IMR-90 (cell line): ENCODE results near the gene CDH13. TPM values are rescaled to one million over a fixed set of nuclear protein-coding genes. Genes with fewer than 3 reads are reported as not detected.

Source experiments
- ATAC-seq: fragments of 200-7000 bp; cut with Tn5 transposase; 2 replicates; pipeline ENCODE4 v1.9.1; 2020; ENCODE audit warnings: low read depth, mild to moderate bottlenecking, moderate library complexity
- BruUV-seq: library from RNA; stranded (reverse); fragments of 400-500 nt; replicated peaks from 2 replicates; lab custom pipeline; 2021; lab: Mats Ljungman, UMichigan
- CTCF ChIA-PET: fragments of 300-600 bp; formaldehyde crosslinking; extraction: SDS; loops from one replicate; lab custom pipeline; 2021; ENCODE audit warnings: antibody characterized with exemption; lab: Yijun Ruan, JAX
- POLR2A ChIA-PET: fragments of 300-600 bp; sonication (Branson Sonifier 250); formaldehyde crosslinking; loops from one replicate; lab custom pipeline; 2022; ENCODE audit warnings: antibody characterized with exemption; ENCODE audit not compliant: unreplicated experiment; lab: Charles Lee
- DNase-seq: peaks from one replicate; pipeline ENCODE4 v3.0.0; 2013
- H2AFZ ChIP-seq: replicated peaks from 2 replicates; pipeline ENCODE3; 2013; ENCODE audit warnings: low read length, mild to moderate bottlenecking; ENCODE audit not compliant: poor library complexity
- H2AK5ac ChIP-seq: 2 replicates; pipeline ENCODE4 v1.6.1; 2013; ENCODE audit warnings: low read depth, low read length, inconsistent platforms
- H2AK9ac ChIP-seq: replicated peaks from 2 replicates; pipeline ENCODE3; 2013; ENCODE audit warnings: mild to moderate bottlenecking, low read depth, low read length, moderate library complexity; ENCODE audit not compliant: poor library complexity
- H2BK120ac ChIP-seq: 2 replicates; pipeline ENCODE4 v1.6.1; 2013; ENCODE audit warnings: low read depth, low read length, inconsistent platforms
- H2BK15ac ChIP-seq: 3 replicates; pipeline ENCODE4 v1.6.1; 2013; ENCODE audit warnings: low read depth, low read length, inconsistent platforms
- H2BK20ac ChIP-seq: 2 replicates; pipeline ENCODE4 v1.6.1; 2013; ENCODE audit warnings: low read depth, mild to moderate bottlenecking, inconsistent platforms, low read length, moderate library complexity
- H2BK5ac ChIP-seq: 2 replicates; pipeline ENCODE4 v1.6.1; 2013; ENCODE audit warnings: mild to moderate bottlenecking, low read depth, low read length, inconsistent platforms; ENCODE audit not compliant: poor library complexity, severe bottlenecking
- H3K14ac ChIP-seq: replicated peaks from 2 replicates; pipeline ENCODE4 v1.6.1; 2013; ENCODE audit warnings: low read depth, low read length, inconsistent platforms
- H3K18ac ChIP-seq: 2 replicates; pipeline ENCODE4 v1.6.1; 2013; ENCODE audit warnings: low read depth, low read length, control low read depth
- H3K23ac ChIP-seq: 2 replicates; pipeline ENCODE4 v1.6.1; 2013; ENCODE audit warnings: low read depth, low read length, inconsistent platforms
- H3K27ac ChIP-seq: 2 replicates; pipeline ENCODE4 v1.5.1; 2013; ENCODE audit warnings: mild to moderate bottlenecking, control low read depth, low read length; ENCODE audit not compliant: insufficient read depth
- H3K27me3 ChIP-seq: 2 replicates; pipeline ENCODE4 v1.6.1; 2013; ENCODE audit warnings: low read length; ENCODE audit not compliant: control insufficient read depth, insufficient read depth
- H3K36me3 ChIP-seq: 2 replicates; pipeline ENCODE4 v1.6.1; 2013; ENCODE audit warnings: low read length, mixed read lengths; ENCODE audit not compliant: control insufficient read depth, insufficient read depth
- H3K4ac ChIP-seq: 2 replicates; pipeline ENCODE4 v1.6.1; 2013; ENCODE audit warnings: low read depth, low read length, inconsistent platforms
- H3K4me1 ChIP-seq: 2 replicates; pipeline ENCODE4 v1.6.1; 2013; ENCODE audit warnings: low read length, mixed read lengths; ENCODE audit not compliant: control insufficient read depth, insufficient read depth
- H3K4me2 ChIP-seq: 2 replicates; pipeline ENCODE4 v1.6.1; 2013; ENCODE audit warnings: low read depth, mild to moderate bottlenecking, control low read depth, low read length, moderate library complexity
- H3K4me3 ChIP-seq: 2 replicates; pipeline ENCODE4 v1.5.1; 2013; ENCODE audit warnings: low read depth, mild to moderate bottlenecking, control low read depth, low read length, moderate library complexity; ENCODE audit not compliant: insufficient read depth
- H3K56ac ChIP-seq: 2 replicates; pipeline ENCODE4 v1.6.1; 2013; ENCODE audit warnings: low read length, inconsistent platforms; ENCODE audit not compliant: insufficient read depth; ENCODE audit errors: extremely low read depth
- H3K79me1 ChIP-seq, 2 experiments: 2 replicates each; pipeline ENCODE4 v1.6.1; 2013; ENCODE audit warnings: low read length in 2 of 2, inconsistent platforms in 1 of 2, low read depth in 1 of 2
- H3K9ac ChIP-seq: 2 replicates; pipeline ENCODE4 v1.6.1; 2013; ENCODE audit warnings: low read depth, low read length, control low read depth
- H3K9me1 ChIP-seq: 2 replicates; pipeline ENCODE4 v1.6.1; 2013; ENCODE audit warnings: low read length, inconsistent platforms; ENCODE audit not compliant: insufficient read depth
- H3K9me3 ChIP-seq: 2 replicates; pipeline ENCODE4 v1.6.1; 2013; ENCODE audit warnings: low read length; ENCODE audit not compliant: control insufficient read depth, insufficient read depth
- H4K20me1 ChIP-seq: 2 replicates; pipeline ENCODE4 v1.6.1; 2013; ENCODE audit warnings: low read length, inconsistent platforms; ENCODE audit not compliant: insufficient read depth
- H4K5ac ChIP-seq: 2 replicates; pipeline ENCODE4 v1.6.1; 2013; ENCODE audit warnings: mild to moderate bottlenecking, low read depth, low read length, control low read depth
- H4K8ac ChIP-seq, 2 experiments: 2 replicates each; pipeline ENCODE4 v1.6.1; 2013; ENCODE audit warnings: low read depth in 2 of 2, low read length in 2 of 2, control low read depth in 1 of 2, inconsistent platforms in 1 of 2
- H4K91ac ChIP-seq: 2 replicates; pipeline ENCODE4 v1.6.1; 2013; ENCODE audit warnings: low read depth, low read length, inconsistent platforms; ENCODE audit not compliant: insufficient read depth
- CHD1 ChIP-seq: IDR thresholded peaks from 2 replicates; pipeline ENCODE4 v1.6.1; 2012; ENCODE audit warnings: low read depth, low read length, improper control_type of control experiment
- MAZ ChIP-seq: IDR thresholded peaks from 2 replicates; pipeline ENCODE4 v1.6.1; 2012; ENCODE audit warnings: low read depth, mild to moderate bottlenecking, low read length, improper control_type of control experiment, moderate library complexity, borderline replicate concordance
- POLR2A ChIP-seq: IDR thresholded peaks from 2 replicates; pipeline ENCODE4 v1.6.1; 2012; ENCODE audit warnings: mild to moderate bottlenecking, low read depth, low read length
- RAD21 ChIP-seq: IDR thresholded peaks from 2 replicates; pipeline ENCODE4 v1.6.1; 2012; ENCODE audit warnings: low read length, improper control_type of control experiment
- RCOR1 ChIP-seq: IDR thresholded peaks from 2 replicates; pipeline ENCODE4 v1.6.1; 2012; ENCODE audit warnings: mild to moderate bottlenecking, low read length, improper control_type of control experiment; ENCODE audit not compliant: insufficient replicate concordance
- SMC3 ChIP-seq: fragments of 150-350 bp; IDR thresholded peaks from 2 replicates; pipeline ENCODE4 v1.6.1; 2016; ENCODE audit warnings: low read depth, mild to moderate bottlenecking, antibody characterized with exemption, low read length, moderate library complexity
- WGBS, 2 experiments: methylation state at CpG; one replicate each; pipeline versions ENCODE4 v1.1.5 to v1.1.7; 2013; ENCODE audit warnings: missing lambda C conversion rate in 2 of 2; ENCODE audit not compliant: insufficient read length in 1 of 2; ENCODE audit errors: extremely low coverage in 2 of 2; 5-methylcytosine and 5-hydroxymethylcytosine counted together
- dilution Hi-C: fragments of 300-500 bp; cut with HindIII; formaldehyde crosslinking; loops from one replicate; pipeline ENCODE4 v1.14.3; 2018; ENCODE audit warnings: low sequenced_read_pairs; ENCODE audit not compliant: unreplicated experiment
- in situ Hi-C: fragments of 300-500 bp; cut with MboI; formaldehyde crosslinking; loops from 3 replicates; pipeline ENCODE4 v1.14.3; 2019; ENCODE audit warnings: low sequenced_read_pairs, inconsistent platforms, mixed read lengths
- intact Hi-C: fragments of 100-400 bp; cut with micrococcal nuclease; formaldehyde crosslinking; loops from 2 replicates; pipeline ENCODE4 v1.10.0; 2022
- polyA plus RNA-seq, 3 experiments: library from polyadenylated mRNA; depleted of rRNA; stranded (reverse); fragments of >200 nt; gene quantifications; 2 replicates each; pipeline ENCODE4 v1.2.3, GENCODE V29; 2012; ENCODE audit warnings: low replicate concordance in 1 of 3
- total RNA-seq: library from RNA; depleted of rRNA; stranded (reverse); fragments of >200 nt; gene quantifications from 2 replicates; pipeline ENCODE4 v1.2.3, GENCODE V29; 2012
- TF ChIP-seq, protein P1 (sequence below): fragments of 150-350 bp; IDR thresholded peaks from 2 replicates; pipeline ENCODE4 v1.6.1; 2017; ENCODE audit warnings: mild to moderate bottlenecking, antibody characterized with exemption, low read length, low read depth

Gene CDH13
- total and polyA plus RNA-seq, 2 of the 4 experiments (the other 2 are of a cell fraction), result 61.6 to 74.7 TPM

DNA sequence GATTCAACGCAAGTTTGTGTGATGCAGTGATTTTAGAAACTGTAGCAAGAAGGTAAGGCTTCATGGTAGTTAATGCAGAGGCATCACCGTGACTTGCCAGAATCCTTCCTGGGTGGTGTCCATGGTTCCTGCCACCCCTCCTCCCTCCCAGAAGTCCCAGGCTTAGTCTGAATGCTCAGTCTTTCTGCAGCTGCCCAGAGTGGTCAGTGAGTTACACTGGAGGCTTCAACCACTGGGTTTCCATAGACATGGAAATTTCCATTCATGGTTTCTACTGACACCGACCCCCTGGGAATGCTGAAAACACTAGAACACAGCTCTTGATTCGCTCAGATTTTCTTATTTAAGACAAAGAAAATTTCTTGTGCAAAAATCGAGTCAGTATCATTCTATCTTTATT lies 1021.6 kb downstream of the CDH13 start:
- no peaks in the 10 kb centered on the region for H3K36me3 ChIP-seq
- H4K20me1 ChIP-seq, result no peaks in the 10 kb centered on the region
- WGBS, 2 experiments, result 27% methylated on average over 3 of the region's 5 CpGs; no CpG with 5 or more reads in 1 of the 2 experiments
- no TSS peak for BruUV-seq
- no peak overlapping the region for H4K8ac ChIP-seq
- no peak overlapping the region for H3K9ac ChIP-seq
- no peak overlapping the region for H3K4me2 ChIP-seq
- intact Hi-C loops (no loop called here), in situ Hi-C loops (no loop called here), dilution Hi-C loops (no loop called here)
- ATAC-seq, result no peak
- H2BK120ac ChIP-seq, result no peak overlapping the region
- no peak overlapping the region for H2AK9ac ChIP-seq
- ChIA-PET CTCF (no interaction called here), POLR2A (no interaction called here)
- no peak overlapping the region for H3K23ac ChIP-seq
- no peak overlapping the region for H3K4ac ChIP-seq
- no peak overlapping the region for H3K18ac ChIP-seq
- no peak overlapping the region for H3K27ac ChIP-seq
- H4K5ac ChIP-seq, result no peak overlapping the region
- no peak for DNase-seq
- H2BK20ac ChIP-seq, result no peak overlapping the region
- no peaks in the 10 kb centered on the region for H3K4me1 ChIP-seq
- H2BK5ac ChIP-seq, result no peak overlapping the region
- H4K91ac ChIP-seq, result no peak overlapping the region
- TF ChIP-seq, protein P1, sequence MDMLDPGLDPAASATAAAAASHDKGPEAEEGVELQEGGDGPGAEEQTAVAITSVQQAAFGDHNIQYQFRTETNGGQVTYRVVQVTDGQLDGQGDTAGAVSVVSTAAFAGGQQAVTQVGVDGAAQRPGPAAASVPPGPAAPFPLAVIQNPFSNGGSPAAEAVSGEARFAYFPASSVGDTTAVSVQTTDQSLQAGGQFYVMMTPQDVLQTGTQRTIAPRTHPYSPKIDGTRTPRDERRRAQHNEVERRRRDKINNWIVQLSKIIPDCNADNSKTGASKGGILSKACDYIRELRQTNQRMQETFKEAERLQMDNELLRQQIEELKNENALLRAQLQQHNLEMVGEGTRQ, result no peak
- no peak for TF ChIP-seq SMC3
- TF ChIP-seq CHD1, result no peak
- no peak for TF ChIP-seq POLR2A
- TF ChIP-seq MAZ, result no peak
- no peak for TF ChIP-seq RCOR1
- no peak for TF ChIP-seq RAD21
- no peak overlapping the region for H3K56ac ChIP-seq
- peaks cover 3% of the 10 kb centered on the region; the same call in 1 of the 2 replicates for H3K9me1 ChIP-seq
- H3K4me3 ChIP-seq, result no peak overlapping the region
- no peaks in the 10 kb centered on the region for H3K27me3 ChIP-seq
- H3K79me1 ChIP-seq, result no peaks in the 10 kb centered on the region
- no peak overlapping the region for H3K14ac ChIP-seq
- H3K9me3 ChIP-seq, result no peaks in the 10 kb centered on the region
- no peak overlapping the region for H2BK15ac ChIP-seq
- H2AK5ac ChIP-seq, result no peak overlapping the region
- no peak overlapping the region for H2AFZ ChIP-seq
